Right lobe of liver (tissue), 6 donors: ENCODE data around the gene SIGLEC1. TPM values are rescaled to one million over a fixed set of nuclear protein-coding genes. Genes with fewer than 3 reads are reported as not detected.

Source experiments
- ATAC-seq, 4 donors: fragments of 200-7000 bp; cut with Tn5 transposase; one replicate each; pipeline ENCODE4 v1.9.1; 2020; ENCODE audit warnings: mild to moderate bottlenecking in 4 of 4, moderate library complexity in 4 of 4
- DNase-seq, 3 donors: peaks; one replicate each; pipeline ENCODE4 v3.0.0-alpha.2; 2020
- H3K27ac ChIP-seq, 3 donors: fragments of 200-600 bp; one replicate each; pipeline ENCODE4 v1.8.0; 2022
- H3K27me3 ChIP-seq, 2 donors: fragments of 200-600 bp; one replicate each; pipeline ENCODE4 v1.8.0; 2022
- H3K36me3 ChIP-seq, 4 donors: fragments of 200-600 bp; sonication (generic) in 1 of 4; one replicate each; pipeline versions ENCODE4 v1.5.1 to v1.8.0; 2017 to 2022; ENCODE audit warnings: control low read depth in 1 of 4
- H3K4me1 ChIP-seq, 4 donors: fragments of 200-600 bp; sonication (generic) in 1 of 4; one replicate each; pipeline versions ENCODE4 v1.5.1 to v1.8.0; 2017 to 2022; ENCODE audit warnings: control low read depth in 1 of 4
- H3K4me3 ChIP-seq, 3 donors: fragments of 200-600 bp; one replicate each; pipeline ENCODE4 v1.8.0; 2022
- H3K9me3 ChIP-seq, 4 donors: fragments of 200-600 bp; sonication (generic) in 1 of 4; one replicate each; pipeline versions ENCODE4 v1.5.1 to v1.8.0; 2017 to 2022; ENCODE audit warnings: control low read depth in 1 of 4
- POLR2A ChIP-seq: fragments of 450-650 bp; IDR thresholded peaks from one replicate; pipeline ENCODE4 v1.6.1; 2017; ENCODE audit warnings: antibody characterized with exemption, mild to moderate bottlenecking
- WGBS: methylation state at CpG from one replicate; pipeline ENCODE4 v1.1.6; 2018; ENCODE audit warnings: low coverage, low lambda C conversion rate; ENCODE audit not compliant: insufficient coverage; ENCODE audit errors: missing lambda C conversion rate; 5-methylcytosine and 5-hydroxymethylcytosine counted together
- intact Hi-C, 2 donors: fragments of 100-400 bp; cut with DNase I; formaldehyde crosslinking; loops; one replicate each; pipeline versions ENCODE4 v1.11.2 to v1.14.1; 2022
- total RNA-seq, 6 experiments: library from RNA; depleted of rRNA in 2 of 6; stranded (reverse); fragments of >200 nt in 2 of 6; fragmentation: NEBNext Ultra II Directional in 3 of 6; extraction: Animal tissue kit (Norgen Biotek cat#: 25700) in 3 of 6; gene quantifications; one replicate each; pipeline versions ENCODE4 v1.1.0 to v1.2.4, GENCODE V29; 2016 to 2023
- TF ChIP-seq, protein P1 (sequence below), 4 donors: fragments of 200-600 bp in 3 of 4; fragments of 450-650 bp in 1 of 4; IDR thresholded peaks; one replicate each; pipeline versions ENCODE4 v1.5.1 to v1.8.0; 2016 to 2022; ENCODE audit warnings: antibody characterized with exemption in 4 of 4, mild to moderate bottlenecking in 2 of 4
- donor health status: DM: no; HTN: yes; CAD: no.
- donor health status: DM: no; HTN: no; CAD: no.
- donor health status: DM: no; HTN: no; CAD: no.
- donor health status: DM: no; HTN: yes; CAD: no.
- donor health status: DM: no; HTN: yes; CAD: no.

Gene SIGLEC1
- total RNA-seq, 6 experiments from 2014 or later = 2.6 to 13.9 (median 5.7) TPM

DNA sequence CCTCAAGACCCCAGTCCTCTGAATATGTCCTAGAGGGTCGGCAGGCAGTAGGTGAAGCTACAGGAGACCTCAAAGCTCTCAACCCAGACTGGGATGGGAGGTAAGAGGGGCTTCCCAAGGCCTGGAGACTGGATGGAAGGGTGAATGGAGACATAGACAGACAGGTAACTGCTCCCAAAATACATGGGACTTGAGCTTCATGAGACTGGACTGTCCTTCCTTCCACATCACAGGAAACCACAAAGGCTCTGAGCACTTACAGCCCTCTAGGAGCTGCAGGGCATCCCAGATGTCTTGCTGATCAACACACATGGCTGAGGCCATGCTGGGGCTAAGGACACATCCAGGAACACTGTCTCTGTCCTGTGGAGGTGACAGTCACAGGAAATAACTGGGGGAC is 31.6 kb upstream of the SIGLEC1 start:
- H3K27me3 ChIP-seq = no peaks in the 10 kb centered on the region
- no peak overlapping the region for H3K4me3 ChIP-seq
- no CpG with 5 or more reads among the region's 1 CpG for WGBS
- H3K4me1 ChIP-seq = peaks cover 0 to 8% (median 1%) of the 10 kb centered on the region in 4 donors
- intact Hi-C loops = no loop called here
- no peak for DNase-seq
- TF ChIP-seq, protein P1, sequence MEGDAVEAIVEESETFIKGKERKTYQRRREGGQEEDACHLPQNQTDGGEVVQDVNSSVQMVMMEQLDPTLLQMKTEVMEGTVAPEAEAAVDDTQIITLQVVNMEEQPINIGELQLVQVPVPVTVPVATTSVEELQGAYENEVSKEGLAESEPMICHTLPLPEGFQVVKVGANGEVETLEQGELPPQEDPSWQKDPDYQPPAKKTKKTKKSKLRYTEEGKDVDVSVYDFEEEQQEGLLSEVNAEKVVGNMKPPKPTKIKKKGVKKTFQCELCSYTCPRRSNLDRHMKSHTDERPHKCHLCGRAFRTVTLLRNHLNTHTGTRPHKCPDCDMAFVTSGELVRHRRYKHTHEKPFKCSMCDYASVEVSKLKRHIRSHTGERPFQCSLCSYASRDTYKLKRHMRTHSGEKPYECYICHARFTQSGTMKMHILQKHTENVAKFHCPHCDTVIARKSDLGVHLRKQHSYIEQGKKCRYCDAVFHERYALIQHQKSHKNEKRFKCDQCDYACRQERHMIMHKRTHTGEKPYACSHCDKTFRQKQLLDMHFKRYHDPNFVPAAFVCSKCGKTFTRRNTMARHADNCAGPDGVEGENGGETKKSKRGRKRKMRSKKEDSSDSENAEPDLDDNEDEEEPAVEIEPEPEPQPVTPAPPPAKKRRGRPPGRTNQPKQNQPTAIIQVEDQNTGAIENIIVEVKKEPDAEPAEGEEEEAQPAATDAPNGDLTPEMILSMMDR (IDR thresholded peaks at IDR 0.05) = no peak
- no peak for TF ChIP-seq POLR2A
- no peak for ATAC-seq
- no peaks in the 10 kb centered on the region for H3K9me3 ChIP-seq
- no peak overlapping the region for H3K27ac ChIP-seq
- no peaks in the 10 kb centered on the region for H3K36me3 ChIP-seq

DNA sequence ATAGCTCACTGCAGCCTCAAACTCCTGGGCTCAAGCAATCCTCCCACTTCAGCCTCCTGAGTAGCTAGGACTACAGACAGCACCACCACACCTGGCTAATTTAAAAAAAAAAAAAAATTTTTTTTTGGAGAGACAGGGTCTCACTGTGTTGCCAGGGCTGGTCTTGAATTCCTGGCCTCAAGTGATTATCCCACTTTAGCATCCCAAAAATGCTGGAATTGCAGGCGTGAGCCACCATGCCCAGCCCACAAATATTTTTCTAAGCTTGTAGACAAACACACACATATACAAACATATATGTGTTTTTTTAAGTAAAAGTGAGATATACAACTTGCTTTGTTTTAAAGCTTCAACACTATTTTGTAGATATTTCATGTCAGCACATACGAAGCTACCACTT is 30.9 kb upstream of the SIGLEC1 start:
- ATAC-seq = no peak
- TF ChIP-seq, protein P1 (IDR thresholded peaks at IDR 0.05) = no peak
- no peak for TF ChIP-seq POLR2A
- no peak overlapping the region for H3K4me3 ChIP-seq
- no peak for DNase-seq
- no peaks in the 10 kb centered on the region for H3K36me3 ChIP-seq
- intact Hi-C loops = no loop called here
- H3K9me3 ChIP-seq = no peaks in the 10 kb centered on the region
- H3K27me3 ChIP-seq = no peaks in the 10 kb centered on the region
- WGBS = 97% methylated on average over 2 of the region's 2 CpGs
- no peak overlapping the region for H3K27ac ChIP-seq
- peaks cover 0 to 16% (median 5%) of the 10 kb centered on the region in 4 donors for H3K4me1 ChIP-seq

DNA sequence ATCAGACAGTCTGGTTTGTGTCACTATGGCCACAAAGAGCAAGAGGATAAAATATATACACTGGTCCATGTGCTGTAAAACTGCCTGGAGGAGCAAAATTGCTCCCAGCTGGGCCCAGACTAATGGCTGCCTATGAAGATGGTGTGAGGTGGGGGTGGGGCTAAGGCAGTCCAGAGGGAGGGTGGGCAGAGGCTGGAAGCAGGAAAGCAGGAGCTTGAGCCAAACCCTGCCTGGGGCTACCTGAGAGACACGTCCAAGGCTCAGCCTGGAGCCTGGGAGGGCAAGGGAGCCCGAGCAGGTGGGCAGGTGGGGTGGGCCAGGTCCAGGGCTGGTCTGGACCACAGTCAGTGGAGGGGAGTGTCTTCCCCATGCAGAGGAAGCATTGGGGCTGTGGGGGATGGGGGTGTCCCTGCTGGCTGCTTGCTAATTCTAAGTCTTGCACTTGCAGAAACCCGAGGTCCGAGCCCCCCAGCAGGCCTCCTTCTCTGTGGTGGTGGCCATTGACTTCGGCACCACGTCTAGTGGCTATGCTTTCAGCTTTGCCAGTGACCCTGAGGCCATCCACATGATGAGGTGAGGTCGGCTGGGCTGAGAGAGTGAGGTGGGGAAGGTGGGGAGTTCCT is 29.5 kb upstream of the SIGLEC1 start:
- no peak for DNase-seq
- WGBS = no CpG with 5 or more reads among the region's 7 CpGs
- Histone ChIP-seq H3K36me3 (no peaks in the 10 kb centered on the region), H3K4me1 (peaks cover 0 to 28% (median 6%) of the 10 kb centered on the region in 4 donors), H3K4me3 (no peak overlapping the region), H3K9me3 (no peaks in the 10 kb centered on the region), H3K27me3 (no peaks in the 10 kb centered on the region), H3K27ac (no peak overlapping the region)
- ATAC-seq = no peak
- TF ChIP-seq POLR2A = no peak
- TF ChIP-seq, protein P1 (IDR thresholded peaks at IDR 0.05) = no peak
- intact Hi-C loops = no loop called here

DNA sequence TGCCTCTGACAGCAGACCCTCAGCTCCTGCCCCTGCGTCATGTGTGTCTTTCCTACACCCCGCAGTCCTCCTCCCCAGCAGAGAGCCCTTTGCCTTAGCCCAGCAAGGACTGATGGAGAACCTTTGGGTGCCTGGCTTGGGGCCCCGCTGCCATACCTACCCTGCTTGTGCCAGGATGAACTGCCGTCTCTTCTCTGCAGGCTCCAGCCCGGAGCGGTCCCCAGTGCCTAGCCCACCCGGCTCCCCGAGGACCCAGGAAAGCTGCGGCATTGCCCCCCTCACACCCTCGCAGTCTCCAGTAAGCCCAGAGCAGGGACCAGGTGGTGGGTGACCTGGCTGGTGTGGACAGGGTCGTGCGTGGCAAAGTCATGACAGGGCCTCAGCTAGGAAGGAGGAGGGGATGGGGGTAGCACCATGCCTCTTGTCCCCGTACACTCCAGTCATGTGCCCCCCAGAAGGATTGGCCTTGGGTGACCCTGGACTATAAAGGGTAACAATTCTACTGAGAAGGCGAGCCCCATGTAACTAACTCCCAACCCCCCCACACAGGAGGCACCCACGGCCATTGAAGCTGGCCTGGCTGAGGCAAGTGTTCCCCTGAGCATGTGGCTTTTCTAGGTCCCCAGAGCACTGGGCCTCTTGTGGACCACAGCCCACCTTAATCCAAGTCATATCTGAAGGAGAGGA is 28.4 kb upstream of the SIGLEC1 start:
- no peaks in the 10 kb centered on the region for H3K9me3 ChIP-seq
- no peak for TF ChIP-seq POLR2A
- TF ChIP-seq, protein P1 (IDR thresholded peaks at IDR 0.05) = no peak
- H3K27me3 ChIP-seq = no peaks in the 10 kb centered on the region
- no peaks in the 10 kb centered on the region for H3K36me3 ChIP-seq
- H3K4me3 ChIP-seq = no peak overlapping the region
- DNase-seq = no peak
- intact Hi-C loops = no loop called here
- no peak overlapping the region for H3K27ac ChIP-seq
- 97% methylated on average over 4 of the region's 15 CpGs for whole genome bisulfite sequencing
- peaks cover 0 to 37% (median 6%) of the 10 kb centered on the region in 4 donors for H3K4me1 ChIP-seq
- ATAC-seq = no peak
